GM23338 (cell line): ENCODE measurements around the gene GP1BB. TPM values are rescaled to one million over a fixed set of nuclear protein-coding genes. Genes with fewer than 3 reads are reported as not detected.

Experiments
- ATAC-seq: fragments of 200-7000 bp; cut with Tn5 transposase; 3 replicates; pipeline ENCODE4 v1.9.1; 2020
- DNase-seq: peaks from one replicate; pipeline ENCODE4 v3.0.0-alpha.2; 2015; ENCODE audit warnings: low spot score
- H2AFZ ChIP-seq: fragments of 200-600 bp; sonication (generic); 2 replicates; pipeline ENCODE4 v1.8.0; 2016; ENCODE audit warnings: antibody characterized with exemption, mild to moderate bottlenecking, moderate library complexity
- H3F3A ChIP-seq: fragments of 200-600 bp; sonication (generic); replicated peaks from 2 replicates; pipeline ENCODE4 v1.8.0; 2017; ENCODE audit warnings: antibody characterized with exemption, mixed run types, low read depth
- H3K27ac ChIP-seq: fragments of 200-600 bp; sonication (generic); 2 replicates; pipeline ENCODE4 v1.6.1; 2016; ENCODE audit warnings: low read depth
- H3K27me3 ChIP-seq: fragments of 200-600 bp; sonication (generic); 2 replicates; pipeline ENCODE4 v1.8.0; 2016; ENCODE audit warnings: mild to moderate bottlenecking, mixed run types, moderate library complexity; ENCODE audit not compliant: insufficient read depth
- H3K36me3 ChIP-seq: fragments of 200-600 bp; sonication (generic); 2 replicates; pipeline ENCODE4 v1.8.0; 2016; ENCODE audit warnings: mild to moderate bottlenecking; ENCODE audit not compliant: insufficient read depth
- H3K4me1 ChIP-seq: fragments of 200-600 bp; sonication (generic); 2 replicates; pipeline ENCODE4 v1.8.0; 2016; ENCODE audit warnings: mild to moderate bottlenecking, moderate library complexity; ENCODE audit not compliant: insufficient read depth
- H3K4me2 ChIP-seq: fragments of 200-600 bp; sonication (generic); 2 replicates; pipeline ENCODE4 v1.7.1; 2017; ENCODE audit warnings: mixed run types
- H3K4me3 ChIP-seq: fragments of 200-600 bp; sonication (generic); 2 replicates; pipeline ENCODE4 v1.6.1; 2016; ENCODE audit warnings: mixed run types
- H3K79me2 ChIP-seq: fragments of 200-600 bp; sonication (generic); replicated peaks from 2 replicates; pipeline ENCODE4 v1.8.0; 2017; ENCODE audit warnings: mild to moderate bottlenecking; ENCODE audit not compliant: insufficient read depth
- H3K9me2 ChIP-seq: fragments of 200-600 bp; sonication (generic); 2 replicates; pipeline ENCODE4 v1.8.0; 2017; ENCODE audit not compliant: insufficient read depth
- H4K20me1 ChIP-seq: fragments of 200-600 bp; sonication (generic); replicated peaks from 2 replicates; pipeline ENCODE4 v1.8.0; 2017; ENCODE audit warnings: mild to moderate bottlenecking; ENCODE audit not compliant: insufficient read depth
- H3K27ac Mint-ChIP-seq: 2 replicates; pipeline ENCODE4 v1.8.0; 2020; ENCODE audit warnings: inconsistent platforms, mild to moderate bottlenecking, moderate library complexity, mixed read lengths
- H3K27me3 Mint-ChIP-seq: 3 replicates; pipeline ENCODE4 v1.8.0; 2022; ENCODE audit warnings: low read depth, mild to moderate bottlenecking, moderate library complexity, mixed read lengths, inconsistent platforms; ENCODE audit not compliant: insufficient read depth, poor library complexity
- H3K36me3 Mint-ChIP-seq: 3 replicates; pipeline ENCODE4 v1.8.0; 2021; ENCODE audit warnings: low read depth, mild to moderate bottlenecking, inconsistent platforms, moderate library complexity, mixed read lengths
- H3K4me1 Mint-ChIP-seq: 3 replicates; pipeline ENCODE4 v1.8.0; 2020; ENCODE audit warnings: mild to moderate bottlenecking, inconsistent platforms, mixed read lengths
- H3K4me3 Mint-ChIP-seq: 3 replicates; pipeline ENCODE4 v1.8.0; 2021; ENCODE audit warnings: moderate library complexity, mild to moderate bottlenecking, inconsistent platforms, mixed read lengths
- H3K9me3 Mint-ChIP-seq: 3 replicates; pipeline ENCODE4 v1.8.0; 2020; ENCODE audit warnings: moderate library complexity, mild to moderate bottlenecking, inconsistent platforms, mixed read lengths
- EZH2 ChIP-seq: fragments of 200-600 bp; sonication (generic); IDR thresholded peaks from one replicate; pipeline ENCODE4 v1.8.0; 2017; ENCODE audit warnings: antibody characterized with exemption, mild to moderate bottlenecking, low read depth; ENCODE audit not compliant: unreplicated experiment
- polyA plus RNA-seq: library from polyadenylated mRNA; unstranded; fragments of >200 nt; fragmentation: Nextera tagmentation; extraction: Ambion mirVana; gene quantifications from 2 replicates; pipeline ENCODE4 v1.2.1, GENCODE V29; 2016
- total RNA-seq: library from RNA; depleted of rRNA; stranded (reverse); fragments of >200 nt; shearing (Covaris generic); gene quantifications from 2 replicates; pipeline ENCODE4 v1.2.3, GENCODE V29; 2014
- TF ChIP-seq, protein P1 (sequence below): fragments of 250-450 bp; sonication (Bioruptor Pico); IDR thresholded peaks from 2 replicates; pipeline ENCODE4 v1.5.0; 2020; ENCODE audit warnings: mild to moderate bottlenecking, moderate library complexity

Gene GP1BB
- total and polyA plus RNA-seq, 2 experiments from 2014 or later, result 0.53 to 1.3 TPM

DNA sequence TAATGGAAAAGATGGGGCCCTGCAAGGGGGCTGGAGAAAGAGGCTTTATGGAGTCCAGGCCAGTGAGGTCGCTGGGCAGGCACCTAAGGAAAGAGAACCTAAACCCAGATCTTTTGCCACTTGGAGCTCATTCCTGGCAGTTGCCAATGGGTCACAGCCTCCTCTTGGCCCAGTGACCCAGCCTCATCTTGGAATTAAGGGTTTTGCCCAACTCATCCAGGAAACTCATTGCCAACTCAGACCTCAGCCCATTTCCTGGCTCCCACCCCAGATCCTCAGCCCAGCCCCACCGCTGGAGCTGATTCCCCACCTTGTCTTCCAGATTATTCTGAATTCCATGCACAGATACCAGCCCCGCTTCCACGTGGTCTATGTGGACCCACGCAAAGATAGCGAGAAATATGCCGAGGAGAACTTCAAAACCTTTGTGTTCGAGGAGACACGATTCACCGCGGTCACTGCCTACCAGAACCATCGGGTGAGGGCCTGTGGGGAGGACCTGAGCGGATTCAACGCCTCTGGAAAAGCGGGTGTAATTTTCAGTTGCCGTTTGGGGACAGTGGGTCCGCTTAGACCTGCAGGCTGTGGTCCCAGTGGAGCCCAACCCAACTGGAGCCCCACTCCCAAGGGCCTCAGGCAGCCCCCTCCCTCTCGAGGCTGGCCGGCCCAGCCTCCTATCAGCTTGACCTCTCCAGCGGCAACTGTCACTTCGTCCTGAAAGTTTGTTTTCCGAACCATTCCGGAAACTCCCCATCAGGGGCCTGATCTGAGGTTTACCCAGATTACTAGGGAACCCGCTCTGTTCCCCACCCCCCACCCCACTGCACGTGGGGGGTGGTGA is 41.5 kb downstream of the GP1BB start:
- H4K20me1 ChIP-seq, result peaks cover 2% of the 10 kb centered on the region; the same call in 1 of the 2 replicates
- ATAC-seq, result no peak
- H3K4me3 ChIP-seq, result peak overlapping the region; percentile 44; the same call in 1 of the 2 replicates
- TF ChIP-seq, protein P1, sequence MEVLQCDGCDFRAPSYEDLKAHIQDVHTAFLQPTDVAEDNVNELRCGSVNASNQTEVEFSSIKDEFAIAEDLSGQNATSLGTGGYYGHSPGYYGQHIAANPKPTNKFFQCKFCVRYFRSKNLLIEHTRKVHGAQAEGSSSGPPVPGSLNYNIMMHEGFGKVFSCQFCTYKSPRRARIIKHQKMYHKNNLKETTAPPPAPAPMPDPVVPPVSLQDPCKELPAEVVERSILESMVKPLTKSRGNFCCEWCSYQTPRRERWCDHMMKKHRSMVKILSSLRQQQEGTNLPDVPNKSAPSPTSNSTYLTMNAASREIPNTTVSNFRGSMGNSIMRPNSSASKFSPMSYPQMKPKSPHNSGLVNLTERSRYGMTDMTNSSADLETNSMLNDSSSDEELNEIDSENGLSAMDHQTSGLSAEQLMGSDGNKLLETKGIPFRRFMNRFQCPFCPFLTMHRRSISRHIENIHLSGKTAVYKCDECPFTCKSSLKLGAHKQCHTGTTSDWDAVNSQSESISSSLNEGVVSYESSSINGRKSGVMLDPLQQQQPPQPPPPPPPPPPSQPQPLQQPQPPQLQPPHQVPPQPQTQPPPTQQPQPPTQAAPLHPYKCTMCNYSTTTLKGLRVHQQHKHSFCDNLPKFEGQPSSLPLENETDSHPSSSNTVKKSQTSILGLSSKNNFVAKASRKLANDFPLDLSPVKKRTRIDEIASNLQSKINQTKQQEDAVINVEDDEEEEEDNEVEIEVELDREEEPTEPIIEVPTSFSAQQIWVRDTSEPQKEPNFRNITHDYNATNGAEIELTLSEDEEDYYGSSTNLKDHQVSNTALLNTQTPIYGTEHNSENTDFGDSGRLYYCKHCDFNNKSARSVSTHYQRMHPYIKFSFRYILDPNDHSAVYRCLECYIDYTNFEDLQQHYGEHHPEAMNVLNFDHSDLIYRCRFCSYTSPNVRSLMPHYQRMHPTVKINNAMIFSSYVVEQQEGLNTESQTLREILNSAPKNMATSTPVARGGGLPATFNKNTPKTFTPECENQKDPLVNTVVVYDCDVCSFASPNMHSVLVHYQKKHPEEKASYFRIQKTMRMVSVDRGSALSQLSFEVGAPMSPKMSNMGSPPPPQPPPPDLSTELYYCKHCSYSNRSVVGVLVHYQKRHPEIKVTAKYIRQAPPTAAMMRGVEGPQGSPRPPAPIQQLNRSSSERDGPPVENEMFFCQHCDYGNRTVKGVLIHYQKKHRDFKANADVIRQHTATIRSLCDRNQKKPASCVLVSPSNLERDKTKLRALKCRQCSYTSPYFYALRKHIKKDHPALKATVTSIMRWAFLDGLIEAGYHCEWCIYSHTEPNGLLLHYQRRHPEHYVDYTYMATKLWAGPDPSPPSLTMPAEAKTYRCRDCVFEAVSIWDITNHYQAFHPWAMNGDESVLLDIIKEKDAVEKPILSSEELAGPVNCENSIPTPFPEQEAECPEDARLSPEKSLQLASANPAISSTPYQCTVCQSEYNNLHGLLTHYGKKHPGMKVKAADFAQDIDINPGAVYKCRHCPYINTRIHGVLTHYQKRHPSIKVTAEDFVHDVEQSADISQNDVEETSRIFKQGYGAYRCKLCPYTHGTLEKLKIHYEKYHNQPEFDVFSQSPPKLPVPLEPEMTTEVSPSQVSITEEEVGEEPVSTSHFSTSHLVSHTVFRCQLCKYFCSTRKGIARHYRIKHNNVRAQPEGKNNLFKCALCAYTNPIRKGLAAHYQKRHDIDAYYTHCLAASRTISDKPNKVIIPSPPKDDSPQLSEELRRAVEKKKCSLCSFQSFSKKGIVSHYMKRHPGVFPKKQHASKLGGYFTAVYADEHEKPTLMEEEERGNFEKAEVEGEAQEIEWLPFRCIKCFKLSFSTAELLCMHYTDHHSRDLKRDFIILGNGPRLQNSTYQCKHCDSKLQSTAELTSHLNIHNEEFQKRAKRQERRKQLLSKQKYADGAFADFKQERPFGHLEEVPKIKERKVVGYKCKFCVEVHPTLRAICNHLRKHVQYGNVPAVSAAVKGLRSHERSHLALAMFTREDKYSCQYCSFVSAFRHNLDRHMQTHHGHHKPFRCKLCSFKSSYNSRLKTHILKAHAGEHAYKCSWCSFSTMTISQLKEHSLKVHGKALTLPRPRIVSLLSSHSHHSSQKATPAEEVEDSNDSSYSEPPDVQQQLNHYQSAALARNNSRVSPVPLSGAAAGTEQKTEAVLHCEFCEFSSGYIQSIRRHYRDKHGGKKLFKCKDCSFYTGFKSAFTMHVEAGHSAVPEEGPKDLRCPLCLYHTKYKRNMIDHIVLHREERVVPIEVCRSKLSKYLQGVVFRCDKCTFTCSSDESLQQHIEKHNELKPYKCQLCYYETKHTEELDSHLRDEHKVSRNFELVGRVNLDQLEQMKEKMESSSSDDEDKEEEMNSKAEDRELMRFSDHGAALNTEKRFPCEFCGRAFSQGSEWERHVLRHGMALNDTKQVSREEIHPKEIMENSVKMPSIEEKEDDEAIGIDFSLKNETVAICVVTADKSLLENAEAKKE (CRISPR knock-in tag), result no peak
- TF ChIP-seq EZH2, result peak; percentile 78
- H3K27ac ChIP-seq, result no peak overlapping the region
- H3K27ac Mint-ChIP-seq, result no peak overlapping the region
- no peaks in the 10 kb centered on the region for H3K79me2 ChIP-seq
- H3K27me3 Mint-ChIP-seq, result peaks cover 86% of the 10 kb centered on the region
- H3K9me3 Mint-ChIP-seq, result peaks cover 3% of the 10 kb centered on the region; the same call in 2 of the 3 replicates
- H3K4me3 Mint-ChIP-seq, result peak overlapping the region; percentile 48; the same call in 2 of the 3 replicates
- no peaks in the 10 kb centered on the region for H3K36me3 ChIP-seq
- H3F3A ChIP-seq, result peaks cover 17% of the 10 kb centered on the region
- H3K9me2 ChIP-seq, result no peaks in the 10 kb centered on the region
- peaks cover 5% of the 10 kb centered on the region; the same call in 1 of the 3 replicates for H3K36me3 Mint-ChIP-seq
- DNase-seq, result peak; percentile 66
- H3K4me1 ChIP-seq, result peaks cover 42% of the 10 kb centered on the region
- peaks cover 35% of the 10 kb centered on the region for H3K4me1 Mint-ChIP-seq
- peaks cover 95% of the 10 kb centered on the region for H3K27me3 ChIP-seq
- no peak overlapping the region for H2AFZ ChIP-seq
- H3K4me2 ChIP-seq, result peak overlapping the region; percentile 77
